Loucy (cell line): Measurements from ENCODE around the gene PGP.

ENCODE experiments used
- CTCF ChIP-seq: fragments of 200-600 bp; sonication (generic); conservative IDR thresholded peaks from 2 replicates; pipeline ENCODE4 v1.5.1; 2014; ENCODE audit warnings: mild to moderate bottlenecking, antibody characterized with exemption, low read length
- EZH2phosphoT487 ChIP-seq: fragments of 200-600 bp; IDR thresholded peaks from 2 replicates; pipeline ENCODE4 v1.6.1; 2018; ENCODE audit warnings: antibody characterized with exemption, mild to moderate bottlenecking, moderate library complexity, borderline replicate concordance

GRCh38 chr16:2194166-2194834, 20.3 kb downstream of the PGP start:
- TF ChIP-seq CTCF (no peak), EZH2phosphoT487 (no peak)
